NCI-H774 (cell line): ENCODE results near the gene TRNP1.
A peak's percentile ranks its signal among the peaks of the same experiment; 100 is the strongest.
"Not testable (repeated sequence)": the region's sequence is repeated elsewhere in the genome, so short reads cannot be mapped to it uniquely, and the experiment has no call there.

Source experiments
- DNase-seq: peaks from one replicate; lab custom pipeline; 2025; lab: John Stamatoyannopoulos, UW

TRNP1 gene

GRCh38 chr1:26993237-26994019, at the start of gene TRNP1:
TSS of gene TRNP1 (plus strand) at chr1:26993692. CDS start at chr1:26993787, 95 bp downstream.
- DNase-seq: no peak

GRCh38 chr1:26945138-26945537, 48.4 kb upstream of the TRNP1 start:
- no peak for DNase-seq

- DNase-seq: no peak
Measured at GRCh38 chr1:26945728-26946127, 47.8 kb upstream of the TRNP1 start.

- no peak for DNase-seq
Measured at GRCh38 chr1:26946270-26946669, 47.2 kb upstream of the TRNP1 start.

- not testable (repeated sequence) for DNase-seq
Measured at GRCh38 chr1:26948725-26949057, 44.8 kb upstream of the TRNP1 start.

- no peak for DNase-seq
Measured at GRCh38 chr1:26949266-26949925, 44.1 kb upstream of the TRNP1 start.

GRCh38 chr1:26949926-26950319, 43.6 kb upstream of the TRNP1 start:
- no peak for DNase-seq

- no peak for DNase-seq
Measured at GRCh38 chr1:26950602-26951001, 42.9 kb upstream of the TRNP1 start.

GRCh38 chr1:26951216-26951615, 42.3 kb upstream of the TRNP1 start:
- DNase-seq: no peak

- DNase-seq: no peak
Measured at GRCh38 chr1:26951821-26952497, 41.5 kb upstream of the TRNP1 start.

- no peak for DNase-seq
Measured at GRCh38 chr1:26953374-26953773, 40.1 kb upstream of the TRNP1 start.

- DNase-seq: no peak
Measured at GRCh38 chr1:26956321-26956720, 37.2 kb upstream of the TRNP1 start.

- no peak for DNase-seq
Measured at GRCh38 chr1:26957306-26957705, 36.2 kb upstream of the TRNP1 start.

- no peak for DNase-seq
Measured at GRCh38 chr1:26959270-26959669, 34.2 kb upstream of the TRNP1 start.

- peak; percentile 53 for DNase-seq
Measured at GRCh38 chr1:26959722-26960624, 33.5 kb upstream of the TRNP1 start, which contains the start of gene KDF1. TSS of gene KDF1 (minus strand) at chr1:26960468. CDS start at chr1:26952380, 8,088 bp downstream.

- no peak for DNase-seq
Measured at GRCh38 chr1:26960625-26960966, 32.9 kb upstream of the TRNP1 start.

GRCh38 chr1:26961826-26962225, 31.7 kb upstream of the TRNP1 start:
- DNase-seq: no peak

GRCh38 chr1:26965213-26965612, 28.3 kb upstream of the TRNP1 start:
- DNase-seq: no peak

- DNase-seq: no peak
Measured at GRCh38 chr1:26965628-26966027, 27.9 kb upstream of the TRNP1 start.

- no peak for DNase-seq
Measured at GRCh38 chr1:26970810-26971209, 22.7 kb upstream of the TRNP1 start.

- no peak for DNase-seq
Measured at GRCh38 chr1:26971590-26971989, 21.9 kb upstream of the TRNP1 start.

GRCh38 chr1:26972390-26972789, 21.1 kb upstream of the TRNP1 start:
- DNase-seq: no peak
